Measurements from ENCODE around the gene ORAI2. TPM values are rescaled to one million over a fixed set of nuclear protein-coding genes. Genes with fewer than 3 reads are reported as not detected.

Gene ORAI2
- total RNA-seq, 2 donors from 2014 or later: 37.8 to 42.2 TPM

DNA sequence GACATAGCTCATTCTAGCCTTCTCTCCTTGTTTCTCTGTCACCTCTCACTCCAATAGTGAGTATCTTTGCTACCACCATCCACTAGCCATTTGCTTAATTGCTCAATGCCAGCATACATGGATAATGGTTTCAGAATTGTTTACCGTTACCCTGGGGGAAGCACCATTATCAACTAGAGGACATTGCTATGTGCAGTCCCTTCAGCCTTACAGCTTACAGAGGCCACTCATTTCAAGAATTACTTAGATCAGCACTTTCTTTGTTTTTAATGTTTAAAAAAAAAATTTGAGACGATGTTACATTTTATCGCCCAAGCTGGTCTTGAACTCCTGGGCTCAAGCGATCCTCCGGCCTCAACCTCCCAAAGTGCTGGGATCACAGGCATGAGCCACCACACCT is 14.8 kb upstream of the ORAI2 start:
- Mint-ChIP-seq H3K4me1 (ENCODE audit: low read depth) (peaks cover 58% of the 10 kb centered on the region), H3K36me3 (ENCODE audit: insufficient read depth in 2 of 2) (peaks cover 5 to 12% of the 10 kb centered on the region in 2 donors)
- peak in 1 of 2 donors; percentile 10 for ATAC-seq (replicated peaks in 1 of 2)

DNA sequence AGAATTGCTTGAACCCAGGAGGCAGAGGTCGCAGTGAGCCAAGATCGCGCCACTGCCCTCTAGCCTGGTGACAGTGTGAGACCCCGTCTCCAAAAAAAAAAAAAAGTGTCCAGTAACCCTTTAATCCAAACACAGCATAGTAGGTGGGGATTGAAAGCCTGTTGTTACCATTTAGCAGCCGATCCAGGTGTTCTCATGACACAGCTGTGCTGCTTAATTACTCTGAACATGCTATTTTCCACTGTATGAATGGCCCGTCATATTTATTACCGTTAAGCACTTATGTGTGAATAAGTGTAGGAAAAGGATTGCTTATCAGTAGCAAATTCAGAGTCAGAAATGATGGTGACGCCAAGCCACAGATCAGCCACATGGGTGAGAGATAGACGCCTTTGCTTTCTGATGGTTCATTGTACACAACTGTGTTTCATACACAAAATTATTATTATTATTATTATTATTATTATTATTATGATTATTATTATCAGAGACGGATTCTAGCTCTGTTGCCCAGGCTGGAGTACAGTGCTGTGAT is 11.6 kb upstream of the ORAI2 start:
- no peak for DNase-seq
- Mint-ChIP-seq H3K4me1 (ENCODE audit: low read depth) (peaks cover 69% of the 10 kb centered on the region), H3K27ac (no peak overlapping the region), H3K36me3 (ENCODE audit: insufficient read depth in 2 of 2) (peaks cover 10 to 20% of the 10 kb centered on the region in 2 donors), H3K9me3 (no peaks in the 10 kb centered on the region), H3K27me3 (ENCODE audit: low read depth) (no peaks in the 10 kb centered on the region), H3K4me3 (no peak overlapping the region)
- ATAC-seq (replicated peaks in 1 of 2): no peak

More for the DNA sequence above, 14.8 kb upstream of the ORAI2 start:
- no peaks in the 10 kb centered on the region for H3K27me3 Mint-ChIP-seq (ENCODE audit: low read depth)
- no peak overlapping the region for H3K4me3 Mint-ChIP-seq
- no peaks in the 10 kb centered on the region for H3K9me3 Mint-ChIP-seq
- peak overlapping the region; percentile 61 for H3K27ac Mint-ChIP-seq
- DNase-seq: no peak

DNA sequence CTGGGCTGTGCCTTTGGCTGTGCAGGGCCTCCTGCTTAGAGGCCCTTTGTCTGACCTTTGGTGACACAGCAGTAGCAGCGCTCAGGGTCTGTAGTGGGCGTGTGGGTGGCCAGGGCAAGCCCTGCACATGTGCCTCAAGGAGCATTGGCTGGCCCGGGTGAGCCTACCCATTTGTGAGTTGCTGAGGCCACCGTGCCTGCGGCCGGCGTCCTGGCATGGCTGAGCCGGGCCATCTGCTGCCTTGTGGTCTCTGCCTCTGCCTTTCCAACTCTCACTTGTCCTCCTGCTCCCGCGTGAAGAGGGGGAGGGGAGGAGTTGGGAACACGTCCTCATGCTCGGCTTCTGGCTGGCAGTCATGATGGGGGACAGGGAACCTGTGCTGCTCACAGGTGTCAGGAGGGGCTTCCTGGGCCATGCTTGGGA is 9.2 kb upstream of the ORAI2 start:
- no peak for ATAC-seq (replicated peaks in 1 of 2)
- no peak for DNase-seq
- peaks cover 59% of the 10 kb centered on the region for H3K4me1 Mint-ChIP-seq (ENCODE audit: low read depth)
- H3K27me3 Mint-ChIP-seq (ENCODE audit: low read depth): no peaks in the 10 kb centered on the region
- peak overlapping the region; percentile 2 to 40 for H3K4me3 Mint-ChIP-seq
- H3K36me3 Mint-ChIP-seq (ENCODE audit: insufficient read depth in 2 of 2): peaks cover 5 to 15% of the 10 kb centered on the region in 2 donors
- peak overlapping the region; percentile 66 for H3K27ac Mint-ChIP-seq
- no peaks in the 10 kb centered on the region for H3K9me3 Mint-ChIP-seq

GRCh38 chr7:102424787-102425218 is 8.6 kb upstream of the ORAI2 start:
- ATAC-seq (replicated peaks in 1 of 2): no peak
- H3K27ac Mint-ChIP-seq: peak overlapping the region; percentile 66
- peaks cover 7 to 11% of the 10 kb centered on the region in 2 donors for H3K36me3 Mint-ChIP-seq (ENCODE audit: insufficient read depth in 2 of 2)
- H3K9me3 Mint-ChIP-seq: no peaks in the 10 kb centered on the region
- DNase-seq: no peak
- peaks cover 61% of the 10 kb centered on the region for H3K4me1 Mint-ChIP-seq (ENCODE audit: low read depth)
- H3K4me3 Mint-ChIP-seq: peak overlapping the region; percentile 79 to 93
- H3K27me3 Mint-ChIP-seq (ENCODE audit: low read depth): no peaks in the 10 kb centered on the region

DNA sequence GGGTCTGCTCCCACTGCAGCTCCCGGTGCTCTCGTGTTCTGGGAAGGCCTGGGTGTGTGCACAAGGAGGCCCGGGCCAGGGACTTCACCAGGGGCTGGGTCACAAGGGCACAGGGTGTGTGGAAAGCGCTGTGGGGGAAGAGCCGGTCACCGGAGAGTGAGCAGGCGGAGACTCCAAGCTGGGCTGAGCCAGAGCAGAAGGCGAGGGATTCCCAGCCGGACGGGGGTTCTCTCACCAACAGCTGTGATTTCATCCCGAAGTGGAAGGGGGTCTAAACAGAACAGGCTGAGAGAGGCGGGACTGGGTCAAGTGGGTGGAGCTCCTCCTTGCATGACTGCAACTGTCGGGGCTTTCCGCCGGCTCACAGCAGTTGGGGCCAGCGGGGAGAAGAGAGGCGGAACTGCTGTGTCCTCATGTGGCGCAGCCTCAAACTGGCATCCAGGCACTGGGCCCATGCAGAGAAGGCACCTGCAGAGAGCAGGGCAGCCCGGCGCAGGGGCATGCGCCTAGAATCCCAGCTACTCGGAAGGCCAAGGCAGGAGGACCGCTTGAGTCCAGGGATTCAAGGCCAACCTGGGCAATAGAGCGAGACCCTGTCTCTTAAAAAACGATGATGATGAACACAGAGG is 7.6 kb upstream of the ORAI2 start:
- H3K4me3 Mint-ChIP-seq: peak overlapping the region; percentile 79 to 93
- peaks cover 62% of the 10 kb centered on the region for H3K4me1 Mint-ChIP-seq (ENCODE audit: low read depth)
- peaks cover 8 to 11% of the 10 kb centered on the region in 2 donors for H3K36me3 Mint-ChIP-seq (ENCODE audit: insufficient read depth in 2 of 2)
- H3K27ac Mint-ChIP-seq: peak overlapping the region; percentile 96
- ATAC-seq (replicated peaks in 1 of 2): peak; percentile 80 to 83
- no peaks in the 10 kb centered on the region for H3K27me3 Mint-ChIP-seq (ENCODE audit: low read depth)
- H3K9me3 Mint-ChIP-seq: no peaks in the 10 kb centered on the region
- DNase-seq: peak; percentile 85 to 86

DNA sequence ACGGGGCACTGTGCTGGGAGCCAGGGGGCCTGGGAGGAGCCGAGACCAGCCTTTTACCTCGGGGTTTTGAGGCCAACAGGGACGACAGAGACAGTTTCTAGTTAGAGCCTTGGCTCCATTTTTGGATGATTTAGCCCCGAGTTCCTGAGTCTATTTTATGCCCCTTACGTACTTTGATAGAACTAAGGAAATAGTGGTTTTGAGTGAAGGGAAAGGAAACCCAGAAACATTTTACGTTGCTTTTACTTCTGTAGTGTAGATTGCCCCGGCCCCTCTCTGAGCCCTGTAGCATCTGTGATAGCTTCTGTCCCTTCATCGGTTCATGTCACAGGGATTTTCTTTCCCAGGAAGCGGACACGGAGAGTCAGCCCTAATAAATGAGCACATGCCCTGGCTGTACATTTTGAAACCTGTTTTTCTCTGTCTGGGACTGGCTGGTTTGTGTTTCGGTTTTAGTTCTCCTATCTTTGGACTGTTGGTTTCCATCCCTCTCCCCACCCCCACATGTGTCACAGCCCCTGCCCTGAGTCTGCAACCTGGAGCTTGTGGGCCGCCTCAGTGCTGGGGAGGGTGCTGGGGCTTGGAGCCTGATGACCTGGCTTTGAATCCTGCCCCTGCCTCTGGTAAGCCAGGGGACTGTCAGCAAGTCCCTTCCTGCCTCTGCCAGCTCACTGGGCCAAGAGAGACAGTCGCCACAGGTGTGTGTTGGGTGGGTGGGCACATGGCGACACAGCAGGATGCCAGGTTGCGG is 6.9 kb upstream of the ORAI2 start:
- Mint-ChIP-seq H3K27ac (peak overlapping the region; percentile 96), H3K36me3 (ENCODE audit: insufficient read depth in 2 of 2) (peaks cover 9 to 11% of the 10 kb centered on the region in 2 donors), H3K9me3 (no peaks in the 10 kb centered on the region)

GRCh38 chr7:102427019-102427405 is 6.4 kb upstream of the ORAI2 start:
- H3K27me3 Mint-ChIP-seq (ENCODE audit: low read depth): no peaks in the 10 kb centered on the region
- H3K9me3 Mint-ChIP-seq: no peaks in the 10 kb centered on the region
- H3K4me1 Mint-ChIP-seq (ENCODE audit: low read depth): peaks cover 70% of the 10 kb centered on the region

More for the DNA sequence above, 6.9 kb upstream of the ORAI2 start:
- Mint-ChIP-seq H3K4me3 (peak overlapping the region; percentile 79 to 93), H3K27me3 (ENCODE audit: low read depth) (no peaks in the 10 kb centered on the region), H3K4me1 (ENCODE audit: low read depth) (peaks cover 64% of the 10 kb centered on the region)
- DNase-seq: peak; percentile 83 to 85
- peak; percentile 80 to 87 for ATAC-seq (replicated peaks in 1 of 2)

DNA sequence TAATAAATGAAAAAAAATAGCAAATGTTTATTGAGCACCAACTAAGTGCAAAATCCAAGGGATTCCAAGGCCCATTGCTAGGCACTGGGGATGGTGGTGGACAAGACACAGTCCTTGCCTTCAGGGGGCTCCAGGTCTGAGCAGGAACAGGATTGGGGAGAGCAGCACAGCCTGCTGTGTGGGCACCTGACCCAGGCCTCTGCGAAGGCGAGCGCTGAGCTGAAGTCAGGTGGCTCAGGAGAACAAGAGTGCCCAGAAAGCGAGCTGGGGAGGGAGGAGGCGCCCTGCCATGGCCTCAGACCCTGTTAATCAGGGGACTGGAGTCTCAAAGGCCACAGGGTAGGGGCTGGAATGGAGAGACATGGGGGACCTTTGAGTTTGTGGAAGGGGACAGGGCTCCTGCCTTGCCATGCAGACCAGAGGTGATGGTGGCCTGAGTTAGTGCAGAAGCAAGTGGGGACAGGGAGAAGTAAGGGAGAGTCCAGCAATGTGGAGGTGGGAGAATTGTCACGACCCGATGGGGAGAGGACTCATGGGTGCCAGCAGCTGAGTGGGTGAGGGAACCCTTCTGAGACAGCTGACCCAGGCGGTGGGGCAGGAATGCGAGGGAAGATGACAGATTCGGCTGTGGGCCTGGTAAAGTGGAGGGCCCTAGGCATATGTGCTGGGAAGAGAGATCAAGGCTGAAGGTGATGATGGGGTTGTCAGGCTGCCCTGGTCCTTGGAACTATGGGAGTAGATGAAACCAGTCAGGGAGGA is 4.1 kb upstream of the ORAI2 start:
- DNase-seq (no peak), ATAC-seq (replicated peaks in 1 of 2) (no peak)
- no peaks in the 10 kb centered on the region for H3K9me3 Mint-ChIP-seq
- no peaks in the 10 kb centered on the region for H3K27me3 Mint-ChIP-seq (ENCODE audit: low read depth)
- H3K4me3 Mint-ChIP-seq: peak overlapping the region; percentile 3 to 23
- peaks cover 76% of the 10 kb centered on the region for H3K4me1 Mint-ChIP-seq (ENCODE audit: low read depth)
- H3K36me3 Mint-ChIP-seq (ENCODE audit: insufficient read depth in 2 of 2): peaks cover 9 to 10% of the 10 kb centered on the region in 2 donors
- H3K27ac Mint-ChIP-seq: peak overlapping the region; percentile 91

More at GRCh38 chr7:102427019-102427405, 6.4 kb upstream of the ORAI2 start:
- DNase-seq: no peak
- Mint-ChIP-seq H3K4me3 (peak overlapping the region; percentile 79 to 93), H3K36me3 (ENCODE audit: insufficient read depth in 2 of 2) (peaks cover 9 to 11% of the 10 kb centered on the region in 2 donors), H3K27ac (peak overlapping the region; percentile 96)
- ATAC-seq (replicated peaks in 1 of 2): no peak

DNA sequence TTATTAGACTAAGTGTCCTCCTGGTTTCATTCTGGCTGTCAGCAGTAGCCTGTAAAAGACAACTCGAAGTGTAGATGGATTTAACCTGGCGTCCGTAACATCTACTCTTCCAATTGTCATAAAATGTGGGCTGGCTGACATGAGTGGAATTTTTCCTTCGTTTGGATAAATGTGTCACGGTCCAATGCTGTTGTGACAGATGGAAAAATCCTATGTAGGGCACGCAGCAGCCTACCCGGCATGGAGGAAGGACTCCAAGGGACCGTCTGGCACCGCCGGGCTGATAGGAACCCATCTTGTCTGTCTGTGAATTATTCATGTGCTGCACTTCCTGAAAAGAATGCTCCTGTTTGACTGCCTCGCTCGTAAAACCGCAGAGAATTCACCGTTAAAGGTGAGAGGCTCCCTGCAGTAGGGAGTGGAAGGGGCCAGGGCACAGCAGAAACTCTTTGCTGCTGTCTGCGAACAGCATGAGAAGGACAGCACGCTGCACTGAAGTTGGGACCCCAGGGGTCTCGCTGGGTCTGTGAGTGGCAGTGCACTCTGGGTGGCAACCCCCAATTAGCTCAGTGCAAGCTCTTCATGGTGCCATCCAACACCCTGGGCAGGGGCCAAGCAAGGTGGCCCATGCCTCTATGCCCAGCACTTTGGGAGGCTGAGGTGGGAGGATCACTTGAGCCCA is 1.6 kb upstream of the ORAI2 start:
- H3K9me3 Mint-ChIP-seq: no peaks in the 10 kb centered on the region

GRCh38 chr7:102432442-102433218 is 745 bp upstream of the ORAI2 start:
- Mint-ChIP-seq H3K9me3 (no peaks in the 10 kb centered on the region), H3K36me3 (ENCODE audit: insufficient read depth in 2 of 2) (peaks cover 0 to 4% of the 10 kb centered on the region in 2 donors), H3K4me1 (ENCODE audit: low read depth) (peaks cover 55% of the 10 kb centered on the region), H3K4me3 (peak overlapping the region; percentile 78 to 79), H3K27me3 (ENCODE audit: low read depth) (no peaks in the 10 kb centered on the region), H3K27ac (peak overlapping the region; percentile 80)
- peak in 1 of 2 donors; percentile 50 for DNase-seq
- peak; percentile 40 to 43 for ATAC-seq (replicated peaks in 1 of 2)

More for the DNA sequence above, 1.6 kb upstream of the ORAI2 start:
- Mint-ChIP-seq H3K4me1 (ENCODE audit: low read depth) (peaks cover 63% of the 10 kb centered on the region), H3K27me3 (ENCODE audit: low read depth) (no peaks in the 10 kb centered on the region), H3K27ac (peak overlapping the region; percentile 90), H3K36me3 (ENCODE audit: insufficient read depth in 2 of 2) (peaks cover 0 to 4% of the 10 kb centered on the region in 2 donors), H3K4me3 (peak overlapping the region; percentile 76 to 79)
- peak; percentile 50 to 53 for DNase-seq
- ATAC-seq (replicated peaks in 1 of 2): peak; percentile 23 to 27

DNA sequence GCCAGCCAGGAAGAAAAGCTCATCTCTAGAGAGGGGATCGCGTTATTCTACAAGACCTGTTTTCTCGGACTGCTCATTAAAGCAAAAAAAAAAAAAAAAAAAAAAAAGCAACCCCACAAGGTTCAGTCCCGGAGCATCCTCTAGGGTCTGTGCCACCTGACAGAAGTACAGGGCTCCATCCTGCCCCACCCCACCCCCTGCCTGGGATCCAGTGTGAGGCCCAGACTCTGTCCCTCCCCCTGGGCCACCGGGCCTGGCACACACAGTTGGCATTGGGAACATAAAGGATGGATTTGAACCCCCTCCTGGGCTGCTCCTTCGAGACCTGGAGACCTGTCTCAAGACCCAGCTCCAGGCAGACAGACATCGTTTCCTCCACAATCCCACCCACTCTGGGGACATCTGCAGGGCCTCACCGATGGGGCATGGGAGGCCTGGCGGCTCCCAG is 688 bp downstream of the ORAI2 start:
- Mint-ChIP-seq H3K4me1 (ENCODE audit: low read depth) (peaks cover 53% of the 10 kb centered on the region), H3K4me3 (peak overlapping the region; percentile 73 to 81)
- peak; percentile 8 to 12 for ATAC-seq (replicated peaks in 1 of 2)

More for the DNA sequence above, 688 bp downstream of the ORAI2 start:
- Mint-ChIP-seq H3K27me3 (ENCODE audit: low read depth) (no peaks in the 10 kb centered on the region), H3K27ac (peak overlapping the region; percentile 45), H3K36me3 (ENCODE audit: insufficient read depth in 2 of 2) (peaks cover 0 to 4% of the 10 kb centered on the region in 2 donors), H3K9me3 (no peaks in the 10 kb centered on the region)
- DNase-seq: no peak
